Lung (tissue), 12 donors: ENCODE results near the gene NBEA. TPM values are rescaled to one million over a fixed set of nuclear protein-coding genes. Genes with fewer than 3 reads are reported as not detected.

ENCODE experiments used
- ATAC-seq: fragments of 200-7000 bp; cut with Tn5 transposase; one replicate; pipeline ENCODE4 v1.9.1; 2020; ENCODE audit warnings: moderate number of reproducible peaks; ENCODE audit not compliant: insufficient read depth, low FRiP score
- DNase-seq, 3 donors: peaks; one replicate each; pipeline ENCODE4 v3.0.0-alpha.2; 2013 to 2017
- H3K27ac ChIP-seq, 2 donors: one replicate each; pipeline ENCODE4 v1.5.1; 2013; ENCODE audit warnings: mild to moderate bottlenecking in 2 of 2, moderate library complexity in 2 of 2, control low read depth in 1 of 2, inconsistent platforms in 1 of 2, low read depth in 1 of 2, low read length in 1 of 2
- H3K27me3 ChIP-seq, 3 donors: one replicate each; pipeline ENCODE4 v1.5.1; 2013; ENCODE audit warnings: low read length in 2 of 3; ENCODE audit not compliant: control insufficient read depth in 3 of 3, insufficient read depth in 3 of 3
- H3K36me3 ChIP-seq, 4 donors: one replicate each; pipeline ENCODE4 v1.5.1; 2013; ENCODE audit warnings: low read length in 4 of 4, mild to moderate bottlenecking in 1 of 4, moderate library complexity in 1 of 4; ENCODE audit not compliant: control insufficient read depth in 4 of 4, insufficient read depth in 4 of 4
- H3K4me1 ChIP-seq, 5 donors: one replicate each; pipeline ENCODE4 v1.5.1; 2013; ENCODE audit warnings: low read length in 5 of 5, mild to moderate bottlenecking in 2 of 5, moderate library complexity in 1 of 5; ENCODE audit not compliant: control insufficient read depth in 5 of 5, insufficient read depth in 5 of 5
- H3K4me3 ChIP-seq: one replicate; pipeline ENCODE4 v1.5.1; 2013; ENCODE audit warnings: mild to moderate bottlenecking, control low read depth, moderate library complexity
- H3K9ac ChIP-seq, 2 donors: one replicate each; pipeline ENCODE4 v1.5.1; 2013; ENCODE audit warnings: low read length in 2 of 2, control low read depth in 1 of 2; ENCODE audit not compliant: insufficient read depth in 1 of 2
- H3K9me3 ChIP-seq, 4 donors: one replicate each; pipeline ENCODE4 v1.5.1; 2013; ENCODE audit warnings: low read length in 3 of 4, mild to moderate bottlenecking in 1 of 4, moderate library complexity in 1 of 4; ENCODE audit not compliant: control insufficient read depth in 4 of 4, insufficient read depth in 3 of 4
- CTCF ChIP-seq: IDR thresholded peaks from 2 replicates; pipeline ENCODE4 v1.5.1; 2012; ENCODE audit warnings: mild to moderate bottlenecking; ENCODE audit errors: control extremely low read depth, extremely low read depth
- WGBS, 2 donors: extraction: QIAGEN DNeasy Blood & Tissue Kit; methylation state at CpG; one replicate each; pipeline ENCODE4 v1.1.7; 2013; 5-methylcytosine and 5-hydroxymethylcytosine counted together
- polyA plus RNA-seq, 2 donors: library from polyadenylated mRNA; stranded (reverse); fragments of 200-250 nt; gene quantifications; one replicate each; pipeline ENCODE4 v1.2.1, GENCODE V29; 2013
- total RNA-seq, 2 donors: library from RNA; depleted of rRNA in 1 of 2; stranded (reverse); fragments of >200 nt in 1 of 2; gene quantifications; one replicate each; pipeline ENCODE4 v1.2.1, GENCODE V29; 2014 to 2021
- donor health status: control.
- donor health status: control.
- donor health status: Bipolar disorder and iron deficiency.
- donor health status: healthy.
- donor health status: DM: yes; HTN: yes; CAD: no.

The NBEA gene
- total and polyA plus RNA-seq, 4 donors = 1.6 to 26.5 (median 5.3) TPM

- DNase-seq (no peak), ATAC-seq (no peak)
- Histone ChIP-seq H3K9me3 (no peaks in the 10 kb centered on the region), H3K27ac (no peak overlapping the region), H3K27me3 (peaks cover 0 to 29% (median 18%) of the 10 kb centered on the region in 3 donors), H3K4me1 (no peaks in the 10 kb centered on the region), H3K4me3 (no peak overlapping the region), H3K9ac (no peak overlapping the region), H3K36me3 (no peaks in the 10 kb centered on the region)
- whole genome bisulfite sequencing, 2 donors = 85% methylated on average over 2 of the region's 2 CpGs
- no peak for TF ChIP-seq CTCF
Measured at GRCh38 chr13:35484384-35484783, 542.3 kb downstream of the NBEA start.

- no peaks in the 10 kb centered on the region for H3K4me1 ChIP-seq
- H3K9me3 ChIP-seq = no peaks in the 10 kb centered on the region
- no peak for ATAC-seq
- no peak for DNase-seq
- no peak for TF ChIP-seq CTCF
- H3K9ac ChIP-seq = no peak overlapping the region
- H3K4me3 ChIP-seq = no peak overlapping the region
- peaks cover 0 to 19% (median 8%) of the 10 kb centered on the region in 3 donors for H3K27me3 ChIP-seq
- H3K36me3 ChIP-seq = no peaks in the 10 kb centered on the region
- H3K27ac ChIP-seq = no peak overlapping the region
- 95 to 98% methylated on average over 3 of the region's 3 CpGs for whole genome bisulfite sequencing, 2 donors
Measured at GRCh38 chr13:35485424-35485823, 543.4 kb downstream of the NBEA start.

- Histone ChIP-seq H3K9me3 (no peaks in the 10 kb centered on the region), H3K36me3 (no peaks in the 10 kb centered on the region), H3K9ac (no peak overlapping the region), H3K4me1 (no peaks in the 10 kb centered on the region), H3K4me3 (no peak overlapping the region), H3K27me3 (peaks cover 0 to 6% (median 0%) of the 10 kb centered on the region in 3 donors), H3K27ac (no peak overlapping the region)
- ATAC-seq (no peak), DNase-seq (peak in 2 of 3 donors; percentile 52 to 59)
- no peak for TF ChIP-seq CTCF
- 79% methylated on average over 4 of the region's 4 CpGs for WGBS, 2 donors
Measured at GRCh38 chr13:35489050-35489449, 547.0 kb downstream of the NBEA start.

- Histone ChIP-seq H3K9ac (no peak overlapping the region), H3K27me3 (peaks cover 0 to 3% (median 0%) of the 10 kb centered on the region in 3 donors), H3K4me3 (no peak overlapping the region), H3K4me1 (peaks cover 0 to 9% (median 4%) of the 10 kb centered on the region in 5 donors), H3K9me3 (no peaks in the 10 kb centered on the region), H3K36me3 (no peaks in the 10 kb centered on the region), H3K27ac (no peak overlapping the region)
- no peak for TF ChIP-seq CTCF
- DNase-seq (no peak), ATAC-seq (no peak)
- WGBS, 2 donors = 50 to 58% methylated on average over 1 of the region's 1 CpG
Measured at GRCh38 chr13:35496006-35496405, 553.9 kb downstream of the NBEA start.
